Suprapubic skin (tissue), 4 donors: ENCODE results near the gene C20orf204. TPM values are rescaled to one million over a fixed set of nuclear protein-coding genes. Genes with fewer than 3 reads are reported as not detected.
A peak's percentile ranks its signal among the peaks of the same experiment; 100 is the strongest.

ENCODE experiments used
- DNase-seq, 2 donors: peaks; one replicate each; pipeline ENCODE4 v3.0.0-alpha.2; 2019; ENCODE audit warnings: low spot score in 2 of 2
- H3K27ac ChIP-seq: fragments of 200-600 bp; sonication (generic); one replicate; pipeline ENCODE4 v1.5.1; 2019
- H3K27me3 ChIP-seq: fragments of 200-600 bp; sonication (generic); one replicate; pipeline ENCODE4 v1.5.1; 2019
- H3K36me3 ChIP-seq: fragments of 200-600 bp; sonication (generic); one replicate; pipeline ENCODE4 v1.5.1; 2019
- H3K4me1 ChIP-seq: fragments of 200-600 bp; sonication (generic); one replicate; pipeline ENCODE4 v1.5.1; 2019
- H3K4me3 ChIP-seq: fragments of 200-600 bp; sonication (generic); one replicate; pipeline ENCODE4 v1.5.1; 2019; ENCODE audit warnings: mild to moderate bottlenecking
- H3K9me3 ChIP-seq: fragments of 200-600 bp; sonication (generic); one replicate; pipeline ENCODE4 v1.5.1; 2019
- EP300 ChIP-seq: sonication (generic); formaldehyde crosslinking; IDR thresholded peaks from one replicate; pipeline ENCODE4 v1.6.1; 2017; ENCODE audit warnings: antibody characterized with exemption
- POLR2A ChIP-seq, 2 donors: fragments of 450-650 bp; IDR thresholded peaks; one replicate each; pipeline ENCODE4 v1.6.1; 2017; ENCODE audit warnings: antibody characterized with exemption in 2 of 2, mild to moderate bottlenecking in 2 of 2, moderate library complexity in 2 of 2
- POLR2AphosphoS5 ChIP-seq, 3 donors: sonication (generic); formaldehyde crosslinking; IDR thresholded peaks; one replicate each; pipeline ENCODE4 v1.6.1; 2017; ENCODE audit warnings: antibody characterized with exemption in 3 of 3
- WGBS: methylation state at CpG from one replicate; pipeline ENCODE4 v1.1.5; 2018; 5-methylcytosine and 5-hydroxymethylcytosine counted together
- total RNA-seq, 4 donors: library from RNA; depleted of rRNA; stranded (reverse); fragments of >200 nt; gene quantifications; one replicate each; pipeline ENCODE4 v1.1.0, GENCODE V29; 2016
- TF ChIP-seq, protein P1 (sequence below), 2 donors: fragments of 200-600 bp in 1 of 2; fragments of 450-650 bp in 1 of 2; sonication (generic) in 1 of 2; IDR thresholded peaks; one replicate each; pipeline ENCODE4 v1.5.1; 2016 to 2019; ENCODE audit warnings: antibody characterized with exemption in 2 of 2, mild to moderate bottlenecking in 1 of 2, moderate library complexity in 1 of 2

The C20orf204 gene
- total RNA-seq, 4 donors from 2014 or later = 1.1 to 5.1 (median 1.8) TPM

DNA sequence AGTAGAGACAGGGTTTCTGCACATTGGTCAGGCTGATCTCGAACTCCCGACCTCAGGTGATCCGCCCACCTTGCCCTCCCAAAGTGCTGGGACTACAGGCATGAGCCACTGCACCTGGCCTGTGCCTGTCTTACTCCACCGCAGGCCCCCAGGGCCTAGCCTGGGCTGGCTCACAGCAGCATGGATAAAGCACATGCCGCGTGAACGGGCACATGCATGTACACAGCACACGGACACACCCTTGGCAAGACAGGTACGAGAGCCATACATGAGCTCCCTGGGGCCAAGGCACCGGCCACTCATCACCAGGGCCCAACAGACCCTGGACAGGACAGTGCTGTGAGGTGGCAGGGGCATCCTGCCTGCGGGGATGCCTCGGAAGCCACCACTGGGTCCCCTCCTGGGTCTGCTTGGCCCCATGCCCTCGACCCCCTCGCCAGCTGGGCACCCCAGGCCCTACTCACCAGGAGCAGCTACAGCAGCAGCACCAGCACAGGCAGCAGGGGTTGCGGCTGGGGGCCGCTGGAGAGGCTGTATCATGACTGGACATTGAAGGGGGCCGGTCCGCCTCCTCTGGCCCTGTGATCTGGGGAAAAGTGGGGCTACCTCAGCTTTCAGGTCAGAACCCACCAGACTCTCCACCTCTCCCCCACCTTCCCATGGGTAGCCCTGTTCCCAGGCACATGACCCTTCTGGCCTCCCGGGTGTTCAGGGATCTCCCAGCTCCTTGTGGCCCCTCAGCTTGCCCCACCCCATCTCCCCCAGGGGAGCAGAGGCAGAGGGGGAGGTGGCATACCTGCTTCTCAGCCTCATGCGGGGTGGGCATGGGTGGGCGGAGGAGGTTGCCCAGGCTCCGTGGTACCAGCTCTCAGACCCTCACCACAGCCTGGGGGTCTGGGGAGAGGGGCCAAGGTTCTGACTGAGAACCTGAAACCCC, 40.3 kb downstream of the C20orf204 start:
- peaks cover 34% of the 10 kb centered on the region for H3K36me3 ChIP-seq
- H3K27me3 ChIP-seq = no peaks in the 10 kb centered on the region
- TF ChIP-seq, protein P1, sequence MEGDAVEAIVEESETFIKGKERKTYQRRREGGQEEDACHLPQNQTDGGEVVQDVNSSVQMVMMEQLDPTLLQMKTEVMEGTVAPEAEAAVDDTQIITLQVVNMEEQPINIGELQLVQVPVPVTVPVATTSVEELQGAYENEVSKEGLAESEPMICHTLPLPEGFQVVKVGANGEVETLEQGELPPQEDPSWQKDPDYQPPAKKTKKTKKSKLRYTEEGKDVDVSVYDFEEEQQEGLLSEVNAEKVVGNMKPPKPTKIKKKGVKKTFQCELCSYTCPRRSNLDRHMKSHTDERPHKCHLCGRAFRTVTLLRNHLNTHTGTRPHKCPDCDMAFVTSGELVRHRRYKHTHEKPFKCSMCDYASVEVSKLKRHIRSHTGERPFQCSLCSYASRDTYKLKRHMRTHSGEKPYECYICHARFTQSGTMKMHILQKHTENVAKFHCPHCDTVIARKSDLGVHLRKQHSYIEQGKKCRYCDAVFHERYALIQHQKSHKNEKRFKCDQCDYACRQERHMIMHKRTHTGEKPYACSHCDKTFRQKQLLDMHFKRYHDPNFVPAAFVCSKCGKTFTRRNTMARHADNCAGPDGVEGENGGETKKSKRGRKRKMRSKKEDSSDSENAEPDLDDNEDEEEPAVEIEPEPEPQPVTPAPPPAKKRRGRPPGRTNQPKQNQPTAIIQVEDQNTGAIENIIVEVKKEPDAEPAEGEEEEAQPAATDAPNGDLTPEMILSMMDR (IDR thresholded peaks at IDR 0.05) = no peak
- TF ChIP-seq POLR2A (IDR thresholded peaks at IDR 0.05) = no peak
- no peak overlapping the region for H3K27ac ChIP-seq
- no peaks in the 10 kb centered on the region for H3K9me3 ChIP-seq
- peaks cover 47% of the 10 kb centered on the region for H3K4me1 ChIP-seq
- DNase-seq = no peak
- peak overlapping the region; percentile 81 for H3K4me3 ChIP-seq
- 73% methylated on average over 14 of the region's 22 CpGs for WGBS

DNA sequence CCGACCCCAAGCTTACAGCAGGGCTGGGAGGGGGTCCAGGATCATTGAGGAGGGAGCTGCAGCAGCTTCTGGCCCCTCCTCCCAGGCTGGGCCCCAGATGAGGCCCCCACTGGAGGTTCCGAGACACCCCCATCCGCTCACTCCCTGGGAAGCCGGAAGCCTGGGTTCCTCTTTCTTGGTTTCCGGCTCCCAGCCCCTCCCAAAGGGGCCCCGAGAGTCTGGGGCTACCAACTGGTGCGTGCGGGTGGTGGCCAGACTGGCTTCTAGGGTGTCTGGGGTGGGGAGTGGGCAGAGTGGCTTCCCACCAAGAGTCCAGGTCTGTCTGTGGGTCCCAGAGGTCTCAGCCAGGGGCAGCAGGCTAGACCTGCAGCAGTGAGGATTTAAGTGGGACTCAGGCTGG, 41.1 kb downstream of the C20orf204 start:
- DNase-seq = no peak
- Histone ChIP-seq H3K36me3 (peaks cover 27% of the 10 kb centered on the region), H3K27ac (no peak overlapping the region), H3K4me1 (peaks cover 47% of the 10 kb centered on the region), H3K9me3 (no peaks in the 10 kb centered on the region), H3K4me3 (peak overlapping the region; percentile 81), H3K27me3 (no peaks in the 10 kb centered on the region)
- TF ChIP-seq POLR2A (IDR thresholded peaks at IDR 0.05) (no peak), EP300 (no peak), POLR2AphosphoS5 (IDR thresholded peaks at IDR 0.05) (no peak)
- TF ChIP-seq, protein P1 (IDR thresholded peaks at IDR 0.05) = no peak
- WGBS = 83% methylated on average over 4 of the region's 8 CpGs

DNA sequence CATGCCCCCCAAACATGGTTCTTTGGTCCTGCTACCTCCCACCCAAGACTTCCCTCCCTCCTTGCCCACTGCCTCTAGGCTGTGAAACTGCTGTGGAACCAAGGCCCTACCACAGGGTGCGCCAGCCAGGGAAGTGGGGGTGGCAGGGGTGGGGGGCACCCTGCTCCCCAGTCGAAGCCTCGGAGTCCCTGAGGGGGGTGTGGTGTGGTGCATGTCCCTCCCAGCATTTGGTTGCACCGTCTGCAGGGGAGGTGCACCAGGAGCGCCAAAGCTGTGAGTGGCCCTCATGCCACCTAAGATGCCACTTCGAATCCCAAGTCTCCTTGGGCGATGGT, 41.5 kb downstream of the C20orf204 start:
- Histone ChIP-seq H3K4me1 (peaks cover 47% of the 10 kb centered on the region), H3K9me3 (no peaks in the 10 kb centered on the region), H3K4me3 (peak overlapping the region; percentile 81), H3K27me3 (no peaks in the 10 kb centered on the region), H3K36me3 (peaks cover 23% of the 10 kb centered on the region), H3K27ac (no peak overlapping the region)
- 77% methylated on average over 3 of the region's 7 CpGs for WGBS
- no peak for TF ChIP-seq POLR2AphosphoS5 (IDR thresholded peaks at IDR 0.05)
- TF ChIP-seq, protein P1 (IDR thresholded peaks at IDR 0.05) = no peak
- no peak for DNase-seq

DNA sequence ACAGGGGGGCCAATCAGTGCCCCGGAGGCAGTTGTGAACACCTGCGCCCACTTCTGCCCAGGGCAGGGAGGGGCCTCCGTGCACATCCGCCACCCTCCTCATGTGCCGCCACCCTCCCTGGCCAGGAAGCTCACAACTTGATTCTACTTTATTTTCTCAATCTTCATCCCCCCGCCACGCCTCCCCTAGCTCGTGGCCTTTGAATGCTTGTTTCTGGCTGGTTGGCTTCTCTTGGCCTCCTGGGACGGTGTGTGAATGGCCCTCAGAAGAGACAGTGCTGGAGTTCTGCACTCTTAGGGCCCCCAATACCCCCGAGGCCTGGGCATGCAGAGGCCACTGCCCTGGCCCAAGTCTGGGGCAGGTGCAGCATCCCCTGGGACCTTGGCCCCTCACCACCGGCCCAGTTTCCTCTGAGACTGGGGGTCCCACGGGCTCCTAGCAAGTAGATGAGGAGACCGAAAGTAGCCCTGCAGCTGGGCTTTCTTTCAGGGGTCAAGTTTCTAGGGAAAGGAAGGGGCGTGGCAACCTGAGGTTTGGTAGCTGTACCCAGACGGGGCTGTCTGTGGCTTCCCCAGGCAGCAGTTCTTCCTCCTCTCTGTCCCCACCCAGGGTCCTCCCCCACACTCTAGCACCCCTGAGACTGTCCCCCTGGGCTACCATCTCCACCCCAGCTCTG, 42.0 kb downstream of the C20orf204 start:
- Histone ChIP-seq H3K27ac (no peak overlapping the region), H3K4me1 (peaks cover 51% of the 10 kb centered on the region), H3K36me3 (peaks cover 23% of the 10 kb centered on the region), H3K9me3 (no peaks in the 10 kb centered on the region), H3K4me3 (peak overlapping the region; percentile 81), H3K27me3 (no peaks in the 10 kb centered on the region)
- DNase-seq = no peak
- TF ChIP-seq POLR2AphosphoS5 (IDR thresholded peaks at IDR 0.05) (no peak), POLR2A (IDR thresholded peaks at IDR 0.05) (no peak), EP300 (no peak)
- TF ChIP-seq, protein P1 (IDR thresholded peaks at IDR 0.05) = no peak
- 38% methylated on average over 15 of the region's 15 CpGs for WGBS

DNA sequence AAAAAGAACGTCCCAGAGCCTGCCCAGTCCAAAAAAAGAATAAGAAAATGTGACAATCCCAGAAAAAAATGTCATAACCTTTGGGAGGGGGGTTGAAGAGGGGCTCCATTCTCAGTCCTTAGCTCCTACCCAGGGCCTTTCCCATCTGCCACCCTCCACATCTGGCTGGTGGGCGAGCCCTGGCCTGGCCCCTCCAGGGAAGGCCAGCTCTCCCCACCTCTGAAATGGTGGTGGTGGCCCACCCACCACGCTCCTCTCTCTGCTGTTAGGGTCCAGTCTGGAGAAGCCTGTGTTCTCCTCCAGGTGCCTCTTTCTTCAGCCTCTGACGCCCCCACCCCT, 42.9 kb downstream of the C20orf204 start:
- Histone ChIP-seq H3K9me3 (no peaks in the 10 kb centered on the region), H3K27ac (peak overlapping the region; percentile 76), H3K27me3 (peaks cover 3% of the 10 kb centered on the region), H3K4me1 (peaks cover 59% of the 10 kb centered on the region), H3K36me3 (peaks cover 15% of the 10 kb centered on the region), H3K4me3 (peak overlapping the region; percentile 81)
- TF ChIP-seq EP300 (no peak), POLR2A (IDR thresholded peaks at IDR 0.05) (no peak), POLR2AphosphoS5 (IDR thresholded peaks at IDR 0.05) (no peak)
- TF ChIP-seq, protein P1 (IDR thresholded peaks at IDR 0.05) = no peak
- no peak for DNase-seq
- WGBS = 13% methylated on average over 4 of the region's 4 CpGs
